Psoas muscle (tissue), 8 donors: ENCODE results near the gene ZNF385D. TPM values are rescaled to one million over a fixed set of nuclear protein-coding genes. Genes with fewer than 3 reads are reported as not detected.

Experiments
- ATAC-seq, 4 donors: fragments of 200-7000 bp; cut with Tn5 transposase; one replicate each; pipeline ENCODE4 v1.9.1; 2020; ENCODE audit warnings: moderate library complexity in 3 of 4, mild to moderate bottlenecking in 2 of 4
- DNase-seq, 2 donors: peaks; one replicate each; pipeline ENCODE4 v3.0.0-alpha.2; 2020
- H3K27ac ChIP-seq: fragments of 200-600 bp; one replicate; pipeline ENCODE4 v1.8.0; 2022
- H3K27me3 ChIP-seq, 3 donors: fragments of 200-600 bp in 1 of 3; one replicate each; pipeline versions ENCODE4 v1.6.1 to v1.8.0; 2013 to 2022; ENCODE audit warnings: low read length in 2 of 3, mild to moderate bottlenecking in 2 of 3, moderate library complexity in 1 of 3; ENCODE audit not compliant: insufficient read depth in 3 of 3
- H3K36me3 ChIP-seq, 2 donors: fragments of 200-600 bp in 1 of 2; one replicate each; pipeline versions ENCODE4 v1.6.1 to v1.8.0; 2013 to 2022; ENCODE audit warnings: low read depth in 1 of 2, mild to moderate bottlenecking in 1 of 2, moderate library complexity in 1 of 2; ENCODE audit not compliant: insufficient read depth in 1 of 2
- H3K4me1 ChIP-seq: fragments of 200-600 bp; one replicate; pipeline ENCODE4 v1.8.0; 2022
- H3K4me3 ChIP-seq: fragments of 200-600 bp; one replicate; pipeline ENCODE4 v1.8.0; 2022; ENCODE audit warnings: mild to moderate bottlenecking
- H3K9me3 ChIP-seq: fragments of 200-600 bp; one replicate; pipeline ENCODE4 v1.8.0; 2022
- CTCF ChIP-seq: fragments of 200-600 bp; IDR thresholded peaks from one replicate; pipeline ENCODE4 v1.8.0; 2022; ENCODE audit warnings: antibody characterized with exemption
- WGBS, 3 donors: extraction: QIAGEN DNeasy Blood & Tissue Kit; methylation state at CpG; one replicate each; pipeline versions ENCODE4 v1.1.6 to v1.1.7; 2013; 5-methylcytosine and 5-hydroxymethylcytosine counted together
- intact Hi-C, 2 donors: fragments of 100-400 bp; cut with DNase I; formaldehyde crosslinking; loops; one replicate each; pipeline versions ENCODE4 v1.11.0 to v1.14.2; 2022
- polyA plus RNA-seq, 3 donors: library from polyadenylated mRNA; stranded (reverse); fragments of 200-250 nt; gene quantifications; one replicate each; pipeline ENCODE4 v1.2.3, GENCODE V29; 2013
- total RNA-seq, 4 donors: library from RNA; stranded (reverse); fragmentation: NEBNext Ultra II Directional in 2 of 4; extraction: Animal tissue kit (Norgen Biotek cat#: 25700) in 2 of 4; gene quantifications; one replicate each; pipeline versions ENCODE4 v1.2.1 to v1.2.4, GENCODE V29; 2021 to 2023
- donor health status: healthy with polysubstance abuse.
- donor health status: DM: no; HTN: no; CAD: no; lungs with moderate emphysema.
- donor health status: Bipolar disorder and iron deficiency.
- donor health status: healthy.
- donor health status: DM: yes; HTN: yes; CAD: no.
- donor health status: DM: no; HTN: no; CAD: no.
- donor health status: DM: no; HTN: no; CAD: no.
- donor health status: DM: yes; HTN: yes; CAD: no.

The ZNF385D gene
- total and polyA plus RNA-seq, 7 donors, result 0.55 to 8.7 (median 3.7) TPM

DNA sequence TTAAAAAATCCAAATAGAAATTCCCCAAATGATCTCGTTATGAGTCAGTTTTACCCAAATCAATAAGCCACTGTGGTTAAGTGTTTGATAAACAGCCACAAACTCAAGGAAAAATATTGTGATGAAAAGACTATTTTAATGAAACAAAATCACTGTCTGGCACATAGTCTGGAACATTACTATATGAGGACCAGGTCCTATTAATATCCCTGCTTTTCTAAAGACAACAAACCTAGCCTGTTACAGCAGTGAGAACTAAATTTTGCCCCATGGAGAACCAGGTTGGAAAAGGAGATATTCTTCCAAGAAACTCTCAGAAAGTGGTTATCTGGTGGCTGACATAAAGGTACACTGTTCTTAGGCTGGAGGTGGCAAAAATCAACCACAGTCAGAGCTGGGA is 27.7 kb upstream of the ZNF385D start:
- TF ChIP-seq CTCF, result no peak
- Histone ChIP-seq H3K27ac (no peak overlapping the region), H3K9me3 (no peaks in the 10 kb centered on the region), H3K4me3 (no peak overlapping the region), H3K27me3 (no peaks in the 10 kb centered on the region), H3K36me3 (no peaks in the 10 kb centered on the region), H3K4me1 (no peaks in the 10 kb centered on the region)
- no peak for DNase-seq
- 85 to 96% (median 87%) methylated on average over 1 of the region's 1 CpG for WGBS, 3 donors
- intact Hi-C loops, result no loop called here
- no peak for ATAC-seq

DNA sequence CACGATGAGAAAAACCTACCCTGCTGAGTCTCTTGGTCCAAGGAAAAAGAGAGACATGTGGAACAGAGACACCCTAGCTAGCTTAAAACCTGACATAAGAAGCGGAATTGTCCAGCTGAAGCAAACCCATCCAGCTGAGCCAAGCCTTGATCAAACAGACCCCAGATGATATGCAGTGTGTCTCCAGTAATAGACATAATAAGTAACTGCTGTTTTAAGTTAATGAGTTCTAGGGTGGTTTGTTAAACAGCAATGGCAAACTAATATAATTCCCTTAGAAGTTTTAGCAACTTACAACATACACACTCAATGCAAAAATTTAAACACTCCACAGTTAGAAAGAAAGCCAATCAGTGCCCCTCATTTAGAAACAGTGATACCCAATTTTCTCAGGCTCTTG is 26.8 kb upstream of the ZNF385D start:
- no peak for ATAC-seq
- no peak for TF ChIP-seq CTCF
- Histone ChIP-seq H3K4me1 (no peaks in the 10 kb centered on the region), H3K27ac (no peak overlapping the region), H3K27me3 (no peaks in the 10 kb centered on the region), H3K9me3 (no peaks in the 10 kb centered on the region), H3K36me3 (no peaks in the 10 kb centered on the region), H3K4me3 (no peak overlapping the region)
- DNase-seq, result no peak
- WGBS, 3 donors, result 93 to 94% (median 94%) methylated on average over 2 of the region's 2 CpGs
- intact Hi-C loops, result no loop called here

DNA sequence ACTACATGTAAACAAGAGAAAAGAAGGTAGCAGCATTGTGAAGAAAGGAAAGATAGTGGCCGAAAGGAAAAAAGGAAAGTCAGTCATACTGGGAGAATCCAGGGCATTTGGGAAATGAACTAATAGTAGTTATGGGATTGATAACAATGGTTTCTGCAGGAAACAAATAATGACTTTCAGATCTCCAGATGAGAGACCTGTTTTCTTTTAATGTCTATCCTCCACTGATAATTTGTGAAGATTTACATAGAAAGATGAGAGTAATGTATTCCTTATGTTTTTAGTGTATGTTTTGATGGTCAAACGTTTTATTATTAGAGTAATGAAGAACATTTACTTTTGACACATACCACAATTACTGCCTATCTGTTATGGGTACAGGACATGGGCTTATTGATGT is 15.0 kb upstream of the ZNF385D start:
- ATAC-seq, result no peak
- DNase-seq, result no peak
- Histone ChIP-seq H3K27ac (no peak overlapping the region), H3K9me3 (no peaks in the 10 kb centered on the region), H3K27me3 (no peaks in the 10 kb centered on the region), H3K4me1 (no peaks in the 10 kb centered on the region), H3K4me3 (no peak overlapping the region), H3K36me3 (no peaks in the 10 kb centered on the region)
- intact Hi-C loops, result no loop called here
- 66 to 71% (median 70%) methylated on average over 2 of the region's 2 CpGs for WGBS, 3 donors
- no peak for TF ChIP-seq CTCF

DNA sequence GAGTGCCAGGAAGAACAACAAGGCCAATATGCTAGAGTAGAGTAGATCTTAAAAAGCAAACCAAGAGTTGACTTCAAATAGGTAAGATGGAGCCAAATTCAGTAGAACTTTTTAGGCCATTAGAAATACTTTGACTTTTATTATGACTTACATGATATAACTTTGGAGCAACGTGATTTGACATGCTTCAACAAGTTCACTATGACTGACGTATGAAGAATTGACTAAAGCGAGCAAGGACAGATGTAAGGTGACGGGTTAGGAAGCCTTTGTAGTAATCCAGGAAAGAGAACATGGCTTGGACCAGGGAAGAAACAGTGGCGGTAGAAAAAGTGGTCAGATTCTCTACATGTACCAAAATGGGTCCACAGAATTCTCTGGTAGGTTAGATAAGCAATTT is 4.9 kb upstream of the ZNF385D start:
- H3K27me3 ChIP-seq, result no peaks in the 10 kb centered on the region
- no peaks in the 10 kb centered on the region for H3K36me3 ChIP-seq
- WGBS, 3 donors, result 74 to 82% (median 77%) methylated on average over 5 of the region's 5 CpGs
- H3K4me1 ChIP-seq, result no peaks in the 10 kb centered on the region
- intact Hi-C loops, result no loop called here
- H3K4me3 ChIP-seq, result no peak overlapping the region
- DNase-seq (no peak), ATAC-seq (no peak)
- TF ChIP-seq CTCF, result no peak
- H3K9me3 ChIP-seq, result no peaks in the 10 kb centered on the region
- H3K27ac ChIP-seq, result no peak overlapping the region

DNA sequence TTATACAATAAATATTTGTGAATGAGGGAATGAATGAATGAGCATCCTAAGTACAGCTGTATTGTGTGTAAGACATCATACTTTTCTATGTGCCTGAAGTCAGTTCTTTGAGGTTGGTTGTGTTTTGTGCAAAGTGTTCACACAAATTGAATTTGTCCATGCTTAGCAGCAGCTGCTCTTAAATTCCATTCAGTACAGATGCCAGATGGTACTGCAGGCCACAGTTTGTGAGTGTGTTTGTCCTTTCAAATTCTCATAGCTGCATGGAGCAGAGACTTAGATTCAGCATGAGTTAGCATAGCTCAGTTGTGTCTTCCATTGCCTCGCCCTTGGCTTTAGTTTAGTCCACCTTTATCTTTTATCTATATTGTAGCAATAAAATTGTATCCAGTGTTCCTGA is 3.8 kb upstream of the ZNF385D start:
- Histone ChIP-seq H3K27ac (no peak overlapping the region), H3K36me3 (no peaks in the 10 kb centered on the region), H3K27me3 (no peaks in the 10 kb centered on the region), H3K4me1 (no peaks in the 10 kb centered on the region), H3K4me3 (no peak overlapping the region), H3K9me3 (no peaks in the 10 kb centered on the region)
- DNase-seq, result no peak
- TF ChIP-seq CTCF, result no peak
- intact Hi-C loops, result loop anchor here (5.0 kb wide), 3 partner anchors 82 to 362 kb away; no protein-coding TSS in a partner anchor
- ATAC-seq, result no peak
- 65 to 75% (median 67%) methylated on average over 1 of the region's 1 CpG for WGBS, 3 donors
